NCI-H2029 (cell line): ENCODE results near the gene FGFRL1.
"Not testable (repeated sequence)": the region's sequence is repeated elsewhere in the genome, so short reads cannot be mapped to it uniquely, and the experiment has no call there.

ENCODE experiments used
- DNase-seq: peaks from one replicate; lab custom pipeline; 2025; lab: John Stamatoyannopoulos, UW

FGFRL1 gene

GRCh38 chr4:992297-993110, 18.9 kb upstream of the FGFRL1 start:
- no peak for DNase-seq

GRCh38 chr4:993111-994029, 18.1 kb upstream of the FGFRL1 start, which contains the start of gene SLC26A1:
Gene SLC26A1, minus strand, starts transcription at chr4:993404. Its CDS starts 1,701 bp downstream, at chr4:991703.
- DNase-seq = no peak

GRCh38 chr4:995311-996026, 16.0 kb upstream of the FGFRL1 start:
- no peak for DNase-seq

GRCh38 chr4:996030-996996, 15.1 kb upstream of the FGFRL1 start:
- no peak for DNase-seq

GRCh38 chr4:996997-997374, 14.4 kb upstream of the FGFRL1 start:
- no peak for DNase-seq

GRCh38 chr4:997375-998071, 13.9 kb upstream of the FGFRL1 start:
- no peak for DNase-seq

- no peak for DNase-seq
Measured at GRCh38 chr4:998096-998691, 13.2 kb upstream of the FGFRL1 start.

- not testable (repeated sequence) for DNase-seq
Measured at GRCh38 chr4:999240-999863, 12.1 kb upstream of the FGFRL1 start.

- DNase-seq = no peak
Measured at GRCh38 chr4:999882-1000425, 11.5 kb upstream of the FGFRL1 start.

GRCh38 chr4:1000686-1001260, 10.7 kb upstream of the FGFRL1 start:
- DNase-seq = no peak

- DNase-seq = no peak
Measured at GRCh38 chr4:1001561-1002130, 9.8 kb upstream of the FGFRL1 start.

GRCh38 chr4:1002131-1002630, 9.2 kb upstream of the FGFRL1 start:
- no peak for DNase-seq

- no peak for DNase-seq
Measured at GRCh38 chr4:1002631-1003251, 8.7 kb upstream of the FGFRL1 start.

GRCh38 chr4:1003271-1004070, 8.0 kb upstream of the FGFRL1 start:
- no peak for DNase-seq

- DNase-seq = no peak
Measured at GRCh38 chr4:1004071-1004418, 7.4 kb upstream of the FGFRL1 start.

GRCh38 chr4:1004557-1005485, 6.6 kb upstream of the FGFRL1 start:
- no peak for DNase-seq
